CD14-positive monocyte (primary cell): ENCODE data around the gene ELAVL1. TPM values are rescaled to one million over a fixed set of nuclear protein-coding genes. Genes with fewer than 3 reads are reported as not detected.
"Not testable (repeated sequence)": the region's sequence is repeated elsewhere in the genome, so short reads cannot be mapped to it uniquely, and the experiment has no call there.

Source experiments
- DNase-seq, 3 donors: peaks; one replicate each; pipeline ENCODE4 v3.0.0-alpha.2; 2011 to 2022
- H2AFZ ChIP-seq: 2 replicates; pipeline ENCODE4 v1.6.0; 2012; ENCODE audit warnings: mild to moderate bottlenecking, low read depth, low read length, inconsistent platforms; ENCODE audit not compliant: insufficient read depth, poor library complexity, severe bottlenecking
- H3K27ac ChIP-seq, 2 donors: 1 replicate in 1 of 2; 2 replicates in 1 of 2; pipeline ENCODE4 v1.5.1; 2012 to 2013; ENCODE audit warnings: low read length in 2 of 2, control low read depth in 1 of 2, inconsistent platforms in 1 of 2, low read depth in 1 of 2, mild to moderate bottlenecking in 1 of 2
- H3K27me3 ChIP-seq, 2 donors: one replicate each; pipeline versions ENCODE4 v1.6.0 to v1.6.1; 2011 to 2013; ENCODE audit warnings: low read length in 2 of 2; ENCODE audit not compliant: control insufficient read depth in 2 of 2, insufficient read depth in 2 of 2
- H3K36me3 ChIP-seq, 2 donors: replicated peaks in 1 of 2; 1 replicate in 1 of 2; 2 replicates in 1 of 2; pipeline versions ENCODE4 v1.5.1 to v1.6.1; 2012 to 2013; ENCODE audit warnings: low read length in 2 of 2, control low read depth in 1 of 2, inconsistent platforms in 1 of 2, mild to moderate bottlenecking in 1 of 2; ENCODE audit not compliant: insufficient read depth in 2 of 2, control insufficient read depth in 1 of 2
- H3K4me1 ChIP-seq, 2 donors: 1 replicate in 1 of 2; 2 replicates in 1 of 2; pipeline versions ENCODE4 v1.5.1 to v1.6.1; 2012 to 2013; ENCODE audit warnings: low read length in 2 of 2, control low read depth in 1 of 2, inconsistent platforms in 1 of 2, mild to moderate bottlenecking in 1 of 2, moderate library complexity in 1 of 2; ENCODE audit not compliant: insufficient read depth in 2 of 2, control insufficient read depth in 1 of 2
- H3K4me2 ChIP-seq: replicated peaks from 2 replicates; pipeline ENCODE3; 2012; ENCODE audit warnings: low read length, moderate library complexity, mild to moderate bottlenecking; ENCODE audit not compliant: poor library complexity, severe bottlenecking; ENCODE audit errors: extremely low read depth
- H3K4me3 ChIP-seq, 3 experiments: fragments of 200-600 bp in 1 of 3; sonication (generic) in 1 of 3; replicated peaks in 1 of 3; 1 replicate in 2 of 3; 2 replicates in 1 of 3; pipeline ENCODE4 v1.5.1; 2011 to 2013; ENCODE audit warnings: low read length in 3 of 3, mild to moderate bottlenecking in 3 of 3, control low read depth in 2 of 3, low read depth in 2 of 3, inconsistent platforms in 1 of 3, moderate library complexity in 1 of 3
- H3K79me2 ChIP-seq: 2 replicates; pipeline ENCODE4 v1.6.0; 2012; ENCODE audit warnings: mild to moderate bottlenecking, control low read depth, inconsistent platforms, low read length, moderate library complexity; ENCODE audit not compliant: insufficient read depth
- H3K9ac ChIP-seq: 2 replicates; pipeline ENCODE4 v1.6.0; 2017; ENCODE audit warnings: low read length, mild to moderate bottlenecking; ENCODE audit not compliant: insufficient read depth, poor library complexity, severe bottlenecking
- H3K9me3 ChIP-seq, 2 donors: replicated peaks in 1 of 2; 1 replicate in 1 of 2; 2 replicates in 1 of 2; pipeline versions ENCODE4 v1.5.1 to v1.6.1; 2012 to 2013; ENCODE audit warnings: low read length in 2 of 2, control low read depth in 1 of 2; ENCODE audit not compliant: control insufficient read depth in 1 of 2, insufficient read depth in 1 of 2
- H4K20me1 ChIP-seq: 2 replicates; pipeline ENCODE4 v1.6.0; 2012; ENCODE audit warnings: mild to moderate bottlenecking, low read length, control low read depth, moderate library complexity; ENCODE audit not compliant: insufficient read depth
- H3K27ac Mint-ChIP-seq, 7 donors: one replicate each; pipeline ENCODE4 v1.8.0; 2020; ENCODE audit warnings: mild to moderate bottlenecking in 7 of 7, mixed read lengths in 7 of 7, moderate library complexity in 6 of 7, inconsistent platforms in 2 of 7
- H3K27me3 Mint-ChIP-seq, 3 donors: one replicate each; pipeline ENCODE4 v1.8.0; 2021 to 2022; ENCODE audit warnings: low read depth in 3 of 3, mild to moderate bottlenecking in 3 of 3, mixed read lengths in 3 of 3, moderate library complexity in 3 of 3, inconsistent platforms in 1 of 3
- H3K36me3 Mint-ChIP-seq, 2 donors: one replicate each; pipeline ENCODE4 v1.8.0; 2020; ENCODE audit warnings: mixed read lengths in 2 of 2, inconsistent platforms in 1 of 2, mild to moderate bottlenecking in 1 of 2
- H3K4me1 Mint-ChIP-seq: one replicate; pipeline ENCODE4 v1.8.0; 2020; ENCODE audit warnings: mild to moderate bottlenecking, mixed read lengths
- H3K4me3 Mint-ChIP-seq, 2 donors: one replicate each; pipeline ENCODE4 v1.8.0; 2020; ENCODE audit warnings: mild to moderate bottlenecking in 2 of 2, mixed read lengths in 2 of 2, moderate library complexity in 1 of 2
- H3K9me3 Mint-ChIP-seq, 7 donors: one replicate each; pipeline ENCODE4 v1.8.0; 2020 to 2022; ENCODE audit warnings: mixed read lengths in 7 of 7, mild to moderate bottlenecking in 6 of 7, moderate library complexity in 6 of 7, inconsistent platforms in 2 of 7
- CTCF ChIP-seq: fragments of 200-600 bp; IDR thresholded peaks from one replicate; pipeline ENCODE4 v1.8.0; 2022; ENCODE audit warnings: antibody characterized with exemption, mild to moderate bottlenecking
- WGBS: methylation state at CpG from one replicate; pipeline ENCODE4 v1.1.5; 2013; ENCODE audit warnings: missing lambda C conversion rate; ENCODE audit not compliant: insufficient coverage; 5-methylcytosine and 5-hydroxymethylcytosine counted together
- intact Hi-C, 2 donors: fragments of 100-400 bp; cut with micrococcal nuclease; formaldehyde crosslinking; loops; one replicate each; pipeline versions ENCODE4 v1.15.0 to v1.15.1; 2023
- polyA plus RNA-seq, 3 donors: library from polyadenylated mRNA; depleted of rRNA in 1 of 3; unstranded in 2 of 3; stranded (reverse) in 1 of 3; fragments of 300-500 nt in 2 of 3; fragments of >200 nt in 1 of 3; fragmentation: Illumina TruSeq in 2 of 3; gene quantifications; 1 replicate in 2 of 3; 2 replicates in 1 of 3; pipeline ENCODE4 v1.2.3, GENCODE V29; 2012 to 2021

Gene ELAVL1
- polyA plus RNA-seq, 3 donors = 25.1 to 31.1 (median 30.7) TPM

GRCh38 chr19:7961920-7962626 lies 43.4 kb downstream of the ELAVL1 start:
- H3K4me3 ChIP-seq = no peak overlapping the region
- H3K36me3 Mint-ChIP-seq = peaks cover 53 to 88% of the 10 kb centered on the region in 2 donors
- H3K27me3 ChIP-seq = no peaks in the 10 kb centered on the region
- H3K4me2 ChIP-seq = no peak overlapping the region
- TF ChIP-seq CTCF = no peak
- H3K9me3 Mint-ChIP-seq = no peaks in the 10 kb centered on the region
- H3K27me3 Mint-ChIP-seq = peaks cover 0 to 1% (median 0%) of the 10 kb centered on the region in 3 donors
- no peak overlapping the region for H3K27ac ChIP-seq
- H3K36me3 ChIP-seq = peaks cover 64 to 86% of the 10 kb centered on the region in 2 donors
- H3K79me2 ChIP-seq = no peaks in the 10 kb centered on the region
- peak overlapping the region in 2 of 7 donors; percentile 23 to 67 for H3K27ac Mint-ChIP-seq
- intact Hi-C loops = loop anchor here in 1 of 2 donors (10.0 kb wide), 1 partner anchor 193 kb away; no protein-coding TSS in a partner anchor
- DNase-seq = no peak
- WGBS = 96% methylated on average over 5 of the region's 13 CpGs
- H3K4me1 ChIP-seq = no peaks in the 10 kb centered on the region
- no peak overlapping the region for H3K4me3 Mint-ChIP-seq
- H3K9ac ChIP-seq = no peak overlapping the region
- H2AFZ ChIP-seq = no peak overlapping the region
- no peaks in the 10 kb centered on the region for H4K20me1 ChIP-seq
- peaks cover 3% of the 10 kb centered on the region for H3K4me1 Mint-ChIP-seq
- no peaks in the 10 kb centered on the region for H3K9me3 ChIP-seq

- not testable (repeated sequence) for H3K27me3 ChIP-seq, DNase-seq, H4K20me1 ChIP-seq, H2AFZ ChIP-seq, H3K4me3 ChIP-seq, H3K4me2 ChIP-seq, H3K27ac ChIP-seq, H3K4me3 Mint-ChIP-seq, H3K4me1 ChIP-seq, H3K9ac ChIP-seq, H3K9me3 Mint-ChIP-seq, H3K79me2 ChIP-seq, H3K27me3 Mint-ChIP-seq, H3K9me3 ChIP-seq, H3K27ac Mint-ChIP-seq, H3K4me1 Mint-ChIP-seq
- peaks cover 45 to 79% of the 10 kb centered on the region in 2 donors for H3K36me3 Mint-ChIP-seq
- 94% methylated on average over 2 of the region's 4 CpGs for WGBS
- intact Hi-C loops = loop anchor here in 1 of 2 donors (10.0 kb wide), 1 partner anchor 194 kb away; no protein-coding TSS in a partner anchor
- H3K36me3 ChIP-seq = peaks cover 54 to 76% of the 10 kb centered on the region in 2 donors
Measured at GRCh38 chr19:7961082-7961481, 44.4 kb downstream of the ELAVL1 start.
